ENCODE measurements around the gene CUZD1. TPM values are rescaled to one million over a fixed set of nuclear protein-coding genes. Genes with fewer than 3 reads are reported as not detected.

Gene CUZD1
- total and polyA plus RNA-seq, 2 of the 13 experiments (the other 11 are each of a cell fraction or from before 2014, with no cell fraction given): 0.22 to 0.29 TPM

DNA sequence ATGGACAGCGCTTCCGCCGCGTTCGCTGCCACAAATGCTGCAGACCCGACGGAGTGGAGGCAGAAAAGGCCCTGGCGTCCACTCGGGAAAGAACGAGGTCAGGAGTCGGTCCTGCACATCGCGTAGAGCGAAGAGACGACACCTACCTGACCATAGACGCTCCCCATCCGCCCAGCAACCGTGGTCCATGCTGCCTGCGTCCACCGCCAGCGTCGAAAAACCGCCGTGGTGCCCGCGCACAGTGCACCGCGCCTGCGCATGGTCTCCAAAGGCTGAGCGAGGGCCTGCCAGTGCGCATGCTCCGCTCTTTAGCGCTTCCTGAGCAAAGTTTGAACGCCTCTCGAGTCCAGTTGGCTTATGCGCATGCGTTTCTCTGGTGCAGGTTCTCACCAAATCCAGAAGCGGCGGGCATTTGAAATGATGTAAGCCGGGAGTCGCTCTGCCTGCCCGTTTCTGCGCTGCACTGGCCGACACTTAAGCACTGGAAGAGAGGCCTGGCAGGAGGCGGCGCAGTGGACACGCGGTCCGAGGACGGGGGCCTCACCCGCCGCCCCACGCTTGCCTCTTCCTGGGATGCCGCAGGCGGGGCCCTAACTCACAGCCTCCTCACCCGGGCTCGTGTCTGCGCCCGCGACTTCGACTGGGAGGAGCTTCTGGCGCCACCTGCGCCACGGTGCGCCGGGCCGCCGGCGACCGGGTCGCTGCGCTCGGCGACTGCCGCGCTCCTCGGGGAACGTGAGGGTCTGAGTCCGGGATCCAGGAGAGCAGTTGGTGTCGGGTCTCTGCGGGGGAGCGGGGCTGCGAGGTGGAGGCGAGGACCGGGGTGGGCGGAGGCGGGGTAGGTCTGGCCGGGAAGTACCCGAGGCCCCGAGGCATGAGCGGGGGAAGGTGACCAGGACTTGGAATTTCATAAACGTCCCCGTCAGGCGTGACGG, 33.9 kb upstream of the CUZD1 start, which contains the start of gene FAM24B (continued):
- no peak for TF ChIP-seq MLXIP (CRISPR knock-in tag; IDR thresholded peaks at IDR 0.05; ENCODE audit: borderline replicate concordance)
- peak; percentile 34; the same call in 1 of the 2 replicates for TF ChIP-seq SRY (CRISPR knock-in tag; IDR thresholded peaks at IDR 0.05)
- TF ChIP-seq BORCS8-MEF2B (CRISPR knock-in tag; IDR thresholded peaks at IDR 0.05): peak; percentile 92
- no peak for TF ChIP-seq HDAC2 (CRISPR knock-in tag; IDR thresholded peaks at IDR 0.05)
- no peak for TF ChIP-seq ZNF550 (CRISPR knock-in tag; IDR thresholded peaks at IDR 0.05; ENCODE audit: borderline replicate concordance)
- no peak for TF ChIP-seq ZC3H4 (CRISPR knock-in tag; IDR thresholded peaks at IDR 0.05; ENCODE audit: borderline replicate concordance)
- no peak for TF ChIP-seq FOSL2 (CRISPR knock-in tag; IDR thresholded peaks at IDR 0.05)
- TF ChIP-seq SOX5 (CRISPR knock-in tag; IDR thresholded peaks at IDR 0.05; ENCODE audit: borderline replicate concordance): no peak
- TF ChIP-seq HOXA5 (CRISPR knock-in tag; IDR thresholded peaks at IDR 0.05): no peak
- TF ChIP-seq ZZZ3 (CRISPR knock-in tag; IDR thresholded peaks at IDR 0.05; ENCODE audit: borderline replicate concordance): no peak
- TF ChIP-seq ZC3H13 (CRISPR knock-in tag; IDR thresholded peaks at IDR 0.05): peak; percentile 82; the same call in 1 of the 2 replicates
- TF ChIP-seq, protein P1, sequence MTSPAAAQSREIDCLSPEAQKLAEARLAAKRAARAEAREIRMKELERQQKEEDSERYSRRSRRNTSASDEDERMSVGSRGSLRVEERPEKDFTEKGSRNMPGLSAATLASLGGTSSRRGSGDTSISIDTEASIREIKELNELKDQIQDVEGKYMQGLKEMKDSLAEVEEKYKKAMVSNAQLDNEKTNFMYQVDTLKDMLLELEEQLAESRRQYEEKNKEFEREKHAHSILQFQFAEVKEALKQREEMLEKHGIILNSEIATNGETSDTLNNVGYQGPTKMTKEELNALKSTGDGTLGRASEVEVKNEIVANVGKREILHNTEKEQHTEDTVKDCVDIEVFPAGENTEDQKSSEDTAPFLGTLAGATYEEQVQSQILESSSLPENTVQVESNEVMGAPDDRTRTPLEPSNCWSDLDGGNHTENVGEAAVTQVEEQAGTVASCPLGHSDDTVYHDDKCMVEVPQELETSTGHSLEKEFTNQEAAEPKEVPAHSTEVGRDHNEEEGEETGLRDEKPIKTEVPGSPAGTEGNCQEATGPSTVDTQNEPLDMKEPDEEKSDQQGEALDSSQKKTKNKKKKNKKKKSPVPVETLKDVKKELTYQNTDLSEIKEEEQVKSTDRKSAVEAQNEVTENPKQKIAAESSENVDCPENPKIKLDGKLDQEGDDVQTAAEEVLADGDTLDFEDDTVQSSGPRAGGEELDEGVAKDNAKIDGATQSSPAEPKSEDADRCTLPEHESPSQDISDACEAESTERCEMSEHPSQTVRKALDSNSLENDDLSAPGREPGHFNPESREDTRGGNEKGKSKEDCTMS (CRISPR knock-in tag; conservative IDR thresholded peaks at IDR 0.05): no peak
- TF ChIP-seq, protein P2, sequence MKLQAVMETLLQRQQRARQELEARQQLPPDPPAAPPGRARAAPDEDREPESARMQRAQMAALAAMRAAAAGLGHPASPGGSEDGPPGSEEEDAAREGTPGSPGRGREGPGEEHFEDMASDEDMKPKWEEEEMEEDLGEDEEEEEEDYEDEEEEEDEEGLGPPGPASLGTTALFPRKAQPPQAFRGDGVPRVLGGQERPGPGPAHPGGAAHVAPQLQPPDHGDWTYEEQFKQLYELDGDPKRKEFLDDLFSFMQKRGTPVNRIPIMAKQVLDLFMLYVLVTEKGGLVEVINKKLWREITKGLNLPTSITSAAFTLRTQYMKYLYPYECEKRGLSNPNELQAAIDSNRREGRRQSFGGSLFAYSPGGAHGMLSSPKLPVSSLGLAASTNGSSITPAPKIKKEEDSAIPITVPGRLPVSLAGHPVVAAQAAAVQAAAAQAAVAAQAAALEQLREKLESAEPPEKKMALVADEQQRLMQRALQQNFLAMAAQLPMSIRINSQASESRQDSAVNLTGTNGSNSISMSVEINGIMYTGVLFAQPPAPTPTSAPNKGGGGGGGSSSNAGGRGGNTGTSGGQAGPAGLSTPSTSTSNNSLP (IDR thresholded peaks at IDR 0.05; ENCODE audit: low read depth, low read length): no peak
- TF ChIP-seq HDAC1 (CRISPR knock-in tag; IDR thresholded peaks at IDR 0.05): peak; percentile 85
- no peak for TF ChIP-seq FOXO1 (CRISPR knock-in tag; IDR thresholded peaks at IDR 0.05)
- TF ChIP-seq RFX5 (IDR thresholded peaks at IDR 0.05; ENCODE audit: low read depth, low read length): no peak
- TF ChIP-seq SP5 (CRISPR knock-in tag; IDR thresholded peaks at IDR 0.05; ENCODE audit: borderline replicate concordance, low read depth): no peak
- TF ChIP-seq FOXO4 (CRISPR knock-in tag; conservative IDR thresholded peaks at IDR 0.05): 0 out of 2 replicates have a peak, but pooled peaks have one; percentile 64
- TF ChIP-seq ZSCAN20 (CRISPR knock-in tag; IDR thresholded peaks at IDR 0.05; ENCODE audit: borderline replicate concordance): 0 out of 2 replicates have a peak, but pooled peaks have one; percentile 37
- TF ChIP-seq FOXA1 (IDR thresholded peaks at IDR 0.05): no peak
- no peak for TF ChIP-seq FOXA1 (CRISPR knock-in tag; IDR thresholded peaks at IDR 0.05)
- no peak for TF ChIP-seq POLR2AphosphoS2 (IDR thresholded peaks at IDR 0.05; ENCODE audit: low read depth, low read length)
